ENCODE measurements around the gene JPH4.

Gene JPH4

DNA sequence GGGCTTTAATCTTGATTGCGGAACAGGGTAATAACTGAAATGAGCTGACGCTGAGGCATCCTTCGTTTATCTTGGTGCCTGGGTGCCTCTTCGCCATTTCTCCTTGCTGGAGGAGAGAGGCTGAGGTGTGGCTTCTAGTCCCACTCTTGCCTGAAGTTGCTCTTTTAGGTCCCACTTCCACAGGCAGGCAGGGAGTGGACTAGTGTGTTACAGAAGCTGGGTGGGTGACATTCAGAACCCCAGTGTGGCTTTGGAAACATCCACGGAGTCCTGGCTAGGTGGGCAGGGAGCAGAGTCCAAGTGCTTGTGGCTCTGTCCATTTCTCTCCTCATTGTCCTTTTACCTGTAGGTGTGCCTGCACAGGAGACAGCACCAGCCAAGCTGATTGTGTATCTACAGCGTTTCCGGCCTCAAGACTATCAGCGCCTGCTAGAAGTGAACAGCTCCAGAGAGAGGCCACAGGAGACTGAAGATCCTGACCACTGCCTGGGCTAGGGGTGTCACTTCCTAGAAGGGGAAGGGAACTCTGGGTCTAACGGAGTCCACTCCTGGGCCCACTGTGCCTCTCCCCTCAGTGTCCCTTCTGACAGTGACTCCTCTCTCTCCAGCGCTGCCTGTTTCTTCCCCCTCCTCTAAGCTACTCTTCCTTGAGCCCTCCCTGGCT lies 20.1 kb downstream of the JPH4 start:
- DNase-seq (ENCODE audit: low read depth) = no peak
- H3K4me3 ChIP-seq (ENCODE audit: low read depth, low read length) = no peak overlapping the region; the same call in 1 of the 2 replicates
- TF ChIP-seq, protein P1, sequence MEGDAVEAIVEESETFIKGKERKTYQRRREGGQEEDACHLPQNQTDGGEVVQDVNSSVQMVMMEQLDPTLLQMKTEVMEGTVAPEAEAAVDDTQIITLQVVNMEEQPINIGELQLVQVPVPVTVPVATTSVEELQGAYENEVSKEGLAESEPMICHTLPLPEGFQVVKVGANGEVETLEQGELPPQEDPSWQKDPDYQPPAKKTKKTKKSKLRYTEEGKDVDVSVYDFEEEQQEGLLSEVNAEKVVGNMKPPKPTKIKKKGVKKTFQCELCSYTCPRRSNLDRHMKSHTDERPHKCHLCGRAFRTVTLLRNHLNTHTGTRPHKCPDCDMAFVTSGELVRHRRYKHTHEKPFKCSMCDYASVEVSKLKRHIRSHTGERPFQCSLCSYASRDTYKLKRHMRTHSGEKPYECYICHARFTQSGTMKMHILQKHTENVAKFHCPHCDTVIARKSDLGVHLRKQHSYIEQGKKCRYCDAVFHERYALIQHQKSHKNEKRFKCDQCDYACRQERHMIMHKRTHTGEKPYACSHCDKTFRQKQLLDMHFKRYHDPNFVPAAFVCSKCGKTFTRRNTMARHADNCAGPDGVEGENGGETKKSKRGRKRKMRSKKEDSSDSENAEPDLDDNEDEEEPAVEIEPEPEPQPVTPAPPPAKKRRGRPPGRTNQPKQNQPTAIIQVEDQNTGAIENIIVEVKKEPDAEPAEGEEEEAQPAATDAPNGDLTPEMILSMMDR (IDR thresholded peaks at IDR 0.05; ENCODE audit: low read depth, low read length, missing control alignments) = no peak

DNA sequence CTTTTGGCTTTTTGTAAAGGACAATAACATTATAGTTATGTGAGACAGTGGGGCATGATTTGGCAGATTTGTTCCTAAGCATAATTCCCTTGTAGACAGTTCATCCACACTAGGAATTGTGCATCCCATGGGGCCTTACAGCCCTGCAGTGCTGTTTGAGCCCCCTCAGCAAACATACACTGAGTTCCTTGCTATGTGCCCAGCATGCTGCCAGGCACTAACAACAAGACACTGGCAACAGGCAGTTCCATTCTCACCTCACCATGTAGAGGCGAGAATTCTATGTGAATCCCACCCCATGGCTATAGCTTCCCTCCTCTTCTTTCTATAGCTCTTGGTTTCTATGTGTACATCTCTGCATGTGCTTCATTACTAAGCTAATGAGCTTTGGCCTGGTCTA lies 20.6 kb downstream of the JPH4 start:
- TF ChIP-seq, protein P1 (IDR thresholded peaks at IDR 0.05; ENCODE audit: low read depth, low read length, missing control alignments) = no peak
- peak overlapping the region; percentile 82; the same call in 1 of the 2 replicates for H3K4me3 ChIP-seq (ENCODE audit: low read depth, low read length)
- DNase-seq (ENCODE audit: low read depth) = no peak

DNA sequence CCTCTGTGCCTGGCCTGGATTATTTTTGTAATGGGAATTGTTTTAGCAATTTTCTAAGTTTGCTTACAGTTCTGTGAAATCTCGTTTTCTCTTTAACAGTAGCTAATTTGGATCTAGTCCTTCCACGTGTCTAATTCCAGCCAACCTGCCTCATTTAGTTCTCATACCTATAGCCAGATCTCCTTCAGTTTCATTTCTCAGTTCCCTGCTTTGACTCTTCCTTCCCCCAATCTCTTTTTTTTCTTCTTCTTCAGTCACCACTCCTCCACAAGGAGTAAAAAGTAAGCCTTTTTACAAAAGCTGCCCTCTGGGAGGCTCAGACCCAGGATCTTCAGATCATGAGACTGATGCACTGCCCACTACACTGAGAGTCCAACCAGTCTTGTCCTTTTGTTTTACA lies 21.1 kb downstream of the JPH4 start:
- H3K4me3 ChIP-seq (ENCODE audit: low read depth, low read length) = peak overlapping the region; percentile 82
- TF ChIP-seq, protein P1 (IDR thresholded peaks at IDR 0.05; ENCODE audit: low read depth, low read length, missing control alignments) = no peak
- DNase-seq (ENCODE audit: low read depth) = no peak

DNA sequence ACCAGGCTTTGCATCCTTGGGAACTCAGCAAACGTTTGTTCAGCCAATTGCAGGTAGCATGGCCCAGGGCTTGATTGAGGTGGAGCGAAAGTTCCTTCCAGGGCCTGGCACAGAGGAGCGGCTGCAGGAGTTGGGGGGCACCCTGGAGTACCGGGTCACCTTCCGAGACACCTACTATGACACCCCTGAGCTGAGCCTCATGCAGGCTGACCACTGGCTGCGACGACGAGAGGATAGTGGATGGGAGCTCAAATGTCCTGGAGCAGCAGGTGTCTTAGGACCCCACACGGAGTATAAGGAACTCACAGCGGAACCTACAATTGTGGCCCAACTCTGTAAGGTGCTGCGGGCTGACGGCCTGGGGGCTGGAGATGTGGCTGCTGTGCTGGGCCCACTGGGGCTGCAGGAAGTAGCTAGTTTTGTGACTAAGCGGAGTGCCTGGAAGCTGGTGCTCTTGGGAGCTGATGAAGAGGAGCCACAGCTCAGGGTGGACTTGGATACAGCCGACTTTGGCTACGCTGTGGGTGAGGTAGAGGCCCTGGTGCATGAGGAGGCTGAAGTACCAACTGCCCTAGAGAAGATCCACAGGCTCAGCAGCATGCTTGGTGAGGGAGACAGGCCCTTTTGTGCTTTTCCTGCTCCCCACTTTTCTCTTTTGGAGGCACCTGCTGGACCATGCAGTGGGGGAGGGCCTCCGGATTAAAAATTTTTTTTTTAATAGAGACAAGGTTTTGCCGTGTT lies 21.7 kb downstream of the JPH4 start:
- TF ChIP-seq, protein P1 (IDR thresholded peaks at IDR 0.05; ENCODE audit: low read depth, low read length, missing control alignments) = no peak
- DNase-seq (ENCODE audit: low read depth) = no peak
- H3K4me3 ChIP-seq (ENCODE audit: low read depth, low read length) = peak overlapping the region; percentile 82

DNA sequence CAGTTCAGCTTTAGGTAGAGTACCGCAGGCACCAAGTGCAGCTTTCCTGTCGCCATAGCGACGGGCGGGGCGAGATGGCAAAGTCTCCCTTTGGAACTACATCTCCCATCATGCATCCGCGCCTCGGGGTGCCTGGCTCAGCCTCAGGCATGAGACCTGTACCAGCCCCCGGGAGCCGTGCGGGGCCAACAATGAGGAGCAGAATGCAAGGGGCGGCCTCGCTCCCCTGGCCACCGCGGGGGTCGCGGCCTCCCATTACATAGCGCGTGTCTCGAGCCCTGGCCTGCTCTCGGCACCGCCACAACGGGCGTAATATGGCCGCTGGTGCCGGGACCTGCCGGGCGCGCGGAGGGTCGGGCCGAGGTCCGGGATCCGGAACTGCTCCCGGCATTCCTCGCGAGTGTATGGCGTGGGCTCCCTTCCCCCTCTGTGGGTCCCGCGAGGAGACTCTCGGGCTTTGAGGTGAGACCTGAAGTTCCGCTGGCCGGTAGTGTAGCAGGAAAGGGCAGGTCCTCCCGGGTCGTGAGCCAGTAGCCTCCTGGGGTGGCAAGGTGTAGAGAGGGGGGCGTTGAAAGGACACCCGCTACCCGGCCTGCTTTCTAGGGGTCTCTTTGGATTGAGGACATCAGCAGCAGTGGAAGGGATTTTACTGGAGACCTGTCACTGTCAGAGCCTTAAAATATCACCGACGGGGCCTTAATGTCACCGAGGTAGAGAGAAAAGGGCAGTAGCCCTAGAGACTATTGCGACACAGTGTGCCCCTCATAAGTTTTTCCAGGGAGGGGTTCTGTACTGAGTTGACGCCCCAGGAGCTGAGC lies 22.5 kb downstream of the JPH4 start, which contains the start of gene THTPA:
TSS of gene THTPA (plus strand) at position 390 of the 818 bp plus-strand sequence. CDS start 487 bp downstream, outside the sequence.
- TF ChIP-seq, protein P1 (IDR thresholded peaks at IDR 0.05; ENCODE audit: low read depth, low read length, missing control alignments) = no peak
- DNase-seq (ENCODE audit: low read depth) = peak; percentile 72
- H3K4me3 ChIP-seq (ENCODE audit: low read depth, low read length) = peak within 1 kb of the TSS; percentile 82

DNA sequence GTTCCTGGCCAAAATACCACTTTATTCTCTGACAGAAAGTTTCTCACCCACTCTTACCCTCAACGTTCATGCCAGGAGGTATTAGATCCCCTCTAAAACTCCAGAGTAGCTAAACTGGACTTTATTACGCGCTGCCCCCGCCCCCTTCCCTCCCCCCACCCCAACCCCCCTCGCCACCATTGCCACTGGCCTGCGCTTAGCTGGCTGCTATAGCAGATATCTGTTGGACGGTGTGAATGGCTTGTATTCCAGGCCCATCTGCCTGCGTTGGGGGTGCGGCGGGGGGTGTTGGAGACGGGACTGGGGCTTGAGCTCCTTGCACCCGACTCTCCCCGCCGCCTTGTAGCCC lies 23.1 kb downstream of the JPH4 start:
- TF ChIP-seq, protein P1 (IDR thresholded peaks at IDR 0.05; ENCODE audit: low read depth, low read length, missing control alignments) = no peak
- H3K4me3 ChIP-seq (ENCODE audit: low read depth, low read length) = peak overlapping the region; percentile 82
- DNase-seq (ENCODE audit: low read depth) = no peak

Data from GM12864 (cell line).